ENCODE measurements around the gene STX19. TPM values are rescaled to one million over a fixed set of nuclear protein-coding genes. Genes with fewer than 3 reads are reported as not detected.

The STX19 gene
- total RNA-seq, 1 experiment from 2014 or later = not detected

- peak; percentile 29 for DNase-seq (ENCODE audit: low spot score)
Measured at GRCh38 chr3:94036909-94037507, 8.6 kb upstream of the STX19 start.

- DNase-seq (ENCODE audit: low spot score) = no peak
Measured at GRCh38 chr3:94026623-94027022, 1.8 kb downstream of the STX19 start.

GRCh38 chr3:94024385-94024784, 4.0 kb downstream of the STX19 start:
- no peak for DNase-seq (ENCODE audit: low spot score)

GRCh38 chr3:94020293-94020692, 8.1 kb downstream of the STX19 start:
- no peak for DNase-seq (ENCODE audit: low spot score)

GRCh38 chr3:94019659-94020058, 8.7 kb downstream of the STX19 start:
- no peak for DNase-seq (ENCODE audit: low spot score)

GRCh38 chr3:94015025-94015424, 13.4 kb downstream of the STX19 start:
- no peak for DNase-seq (ENCODE audit: low spot score)

- no peak for DNase-seq (ENCODE audit: low spot score)
Measured at GRCh38 chr3:94012185-94012584, 16.2 kb downstream of the STX19 start.

- DNase-seq (ENCODE audit: low spot score) = no peak
Measured at GRCh38 chr3:94011233-94011711, 17.1 kb downstream of the STX19 start.

- DNase-seq (ENCODE audit: low spot score) = no peak
Measured at GRCh38 chr3:94009608-94010007, 18.8 kb downstream of the STX19 start.

GRCh38 chr3:94008253-94008652, 20.1 kb downstream of the STX19 start:
- DNase-seq (ENCODE audit: low spot score) = no peak

- DNase-seq (ENCODE audit: low spot score) = peak; percentile 76
Measured at GRCh38 chr3:94004301-94004910, 24.0 kb downstream of the STX19 start.

GRCh38 chr3:94001827-94002495, 26.4 kb downstream of the STX19 start:
- no peak for DNase-seq (ENCODE audit: low spot score)

- DNase-seq (ENCODE audit: low spot score) = no peak
Measured at GRCh38 chr3:94001191-94001590, 27.2 kb downstream of the STX19 start.

GRCh38 chr3:93994056-93994455, 34.3 kb downstream of the STX19 start:
- DNase-seq (ENCODE audit: low spot score) = no peak

GRCh38 chr3:93992207-93992606, 36.2 kb downstream of the STX19 start:
- no peak for DNase-seq (ENCODE audit: low spot score)

GRCh38 chr3:93991631-93992030, 36.8 kb downstream of the STX19 start:
- DNase-seq (ENCODE audit: low spot score) = no peak

GRCh38 chr3:93989241-93989640, 39.2 kb downstream of the STX19 start:
- no peak for DNase-seq (ENCODE audit: low spot score)

GRCh38 chr3:93988764-93989163, 39.6 kb downstream of the STX19 start:
- no peak for DNase-seq (ENCODE audit: low spot score)

GRCh38 chr3:93988283-93988682, 40.1 kb downstream of the STX19 start:
- DNase-seq (ENCODE audit: low spot score) = peak; percentile 14

- DNase-seq (ENCODE audit: low spot score) = no peak
Measured at GRCh38 chr3:93984618-93985017, 43.8 kb downstream of the STX19 start.

- no peak for DNase-seq (ENCODE audit: low spot score)
Measured at GRCh38 chr3:93983408-93983807, 45.0 kb downstream of the STX19 start.

GRCh38 chr3:93981649-93982048, 46.7 kb downstream of the STX19 start:
- DNase-seq (ENCODE audit: low spot score) = no peak
